AG09309 (cell line): ENCODE measurements around the gene NPM3.

ENCODE experiments used
- DNase-seq: peaks from one replicate; pipeline ENCODE4 v3.0.0-alpha.2; 2010; ENCODE audit warnings: low read depth
- H3K4me3 ChIP-seq: 2 replicates; pipeline ENCODE4 v1.5.1; 2011; ENCODE audit warnings: mild to moderate bottlenecking, low read depth, low read length, moderate library complexity; ENCODE audit not compliant: control insufficient read depth
- TF ChIP-seq, protein P1 (sequence below): IDR thresholded peaks from 2 replicates; pipeline ENCODE4 v1.5.1; 2011; ENCODE audit warnings: mild to moderate bottlenecking, low read depth, low read length, inconsistent platforms; ENCODE audit not compliant: insufficient read depth, control insufficient read depth; ENCODE audit errors: missing control alignments

The NPM3 gene

DNA sequence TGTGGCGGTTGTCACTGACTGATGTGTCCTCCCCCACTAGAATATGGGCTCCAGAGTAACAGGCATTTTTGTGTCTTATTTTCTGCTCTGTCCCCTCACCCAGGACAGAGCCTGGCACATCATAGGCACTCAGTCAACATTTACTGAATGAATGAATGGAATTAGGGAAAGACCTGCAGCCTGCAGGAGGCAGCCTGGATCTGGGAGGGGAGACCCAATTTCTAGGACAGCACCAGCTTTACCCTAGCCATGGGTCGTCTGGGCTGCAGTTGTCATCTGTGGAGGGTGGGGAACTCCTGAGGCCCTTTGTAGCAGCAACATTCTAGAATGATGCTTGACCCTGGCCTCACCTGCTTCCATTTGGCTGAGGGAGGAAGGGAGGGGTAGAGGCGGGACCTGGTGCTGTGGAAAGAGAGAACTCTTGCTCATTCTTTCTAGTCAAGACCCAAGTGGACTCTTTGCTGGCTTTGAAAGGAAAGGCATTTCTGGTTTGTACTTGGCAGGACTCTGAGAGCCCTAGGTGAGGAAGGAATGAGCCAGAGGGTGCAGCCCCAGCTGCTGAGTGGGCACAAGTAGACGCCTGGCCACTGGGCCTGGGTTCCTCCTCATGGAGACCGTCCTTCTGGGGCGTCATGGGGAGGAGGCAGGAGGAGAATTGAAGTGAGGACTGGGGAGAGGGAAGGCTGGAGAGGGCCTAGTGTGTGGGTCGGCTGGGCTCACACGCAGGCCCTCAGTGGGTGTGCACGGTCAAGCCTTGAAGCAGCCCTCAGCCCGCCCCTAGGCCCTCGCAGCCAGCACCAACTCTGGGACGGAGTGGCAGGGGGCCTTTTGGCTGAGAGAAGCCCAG lies 16.3 kb downstream of the NPM3 start:
- DNase-seq = no peak
- TF ChIP-seq, protein P1, sequence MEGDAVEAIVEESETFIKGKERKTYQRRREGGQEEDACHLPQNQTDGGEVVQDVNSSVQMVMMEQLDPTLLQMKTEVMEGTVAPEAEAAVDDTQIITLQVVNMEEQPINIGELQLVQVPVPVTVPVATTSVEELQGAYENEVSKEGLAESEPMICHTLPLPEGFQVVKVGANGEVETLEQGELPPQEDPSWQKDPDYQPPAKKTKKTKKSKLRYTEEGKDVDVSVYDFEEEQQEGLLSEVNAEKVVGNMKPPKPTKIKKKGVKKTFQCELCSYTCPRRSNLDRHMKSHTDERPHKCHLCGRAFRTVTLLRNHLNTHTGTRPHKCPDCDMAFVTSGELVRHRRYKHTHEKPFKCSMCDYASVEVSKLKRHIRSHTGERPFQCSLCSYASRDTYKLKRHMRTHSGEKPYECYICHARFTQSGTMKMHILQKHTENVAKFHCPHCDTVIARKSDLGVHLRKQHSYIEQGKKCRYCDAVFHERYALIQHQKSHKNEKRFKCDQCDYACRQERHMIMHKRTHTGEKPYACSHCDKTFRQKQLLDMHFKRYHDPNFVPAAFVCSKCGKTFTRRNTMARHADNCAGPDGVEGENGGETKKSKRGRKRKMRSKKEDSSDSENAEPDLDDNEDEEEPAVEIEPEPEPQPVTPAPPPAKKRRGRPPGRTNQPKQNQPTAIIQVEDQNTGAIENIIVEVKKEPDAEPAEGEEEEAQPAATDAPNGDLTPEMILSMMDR = no peak

DNA sequence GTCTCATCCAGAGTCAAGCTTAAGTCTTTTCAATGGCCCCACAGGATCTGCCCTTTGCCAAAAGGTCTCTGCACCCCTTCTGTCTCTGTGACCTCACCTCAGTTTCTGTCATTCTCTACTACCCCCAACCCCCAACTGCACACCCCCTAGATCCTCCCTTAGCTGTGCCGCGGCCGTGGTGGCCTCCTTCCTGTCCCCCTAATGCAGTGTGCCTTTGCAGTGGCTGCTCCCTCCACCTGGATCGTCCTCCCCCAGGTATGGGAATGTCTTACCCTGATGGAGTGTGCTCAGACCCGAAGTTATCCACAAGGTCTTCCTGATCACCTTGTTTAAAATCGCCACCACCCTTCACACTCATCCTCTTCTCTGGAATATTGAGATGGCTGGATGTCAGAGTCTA lies 16.9 kb downstream of the NPM3 start:
- DNase-seq = no peak
- H3K4me3 ChIP-seq = no peak overlapping the region
- TF ChIP-seq, protein P1 = no peak

More for the DNA sequence above, 16.3 kb downstream of the NPM3 start:
- H3K4me3 ChIP-seq = no peak overlapping the region

DNA sequence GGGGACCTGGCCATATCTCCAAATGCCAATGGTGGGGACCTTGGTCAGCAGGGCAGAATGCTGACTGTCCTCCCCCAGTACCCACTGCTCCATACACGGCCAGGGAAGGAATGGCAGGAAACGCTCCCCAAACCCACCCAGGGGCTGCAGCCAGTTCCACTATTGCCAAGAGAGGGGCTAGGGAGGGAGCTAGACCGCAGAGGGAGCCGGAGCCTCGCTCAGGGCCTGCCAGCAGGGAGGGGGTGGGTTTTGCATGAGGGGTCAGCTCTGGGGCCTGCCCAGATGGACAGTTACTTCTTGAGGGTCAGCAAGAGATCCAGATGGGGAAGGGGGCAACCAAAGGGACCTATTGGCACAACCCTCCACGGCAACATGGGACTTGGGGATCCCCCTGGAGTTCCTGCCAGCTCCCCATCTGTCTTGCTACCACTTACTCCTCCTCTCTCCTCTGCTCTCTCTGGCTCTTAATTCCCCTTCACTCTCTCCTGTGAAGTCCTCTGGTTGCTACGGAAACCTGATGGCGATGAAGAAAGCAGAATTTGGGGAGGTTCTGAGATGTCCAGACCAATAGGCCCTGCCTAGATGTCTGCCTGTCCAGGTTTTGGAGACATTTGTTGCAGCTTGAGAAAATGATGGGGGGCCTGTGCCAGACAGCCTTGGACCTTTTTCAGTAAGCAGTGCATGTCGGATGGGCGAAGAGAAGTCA lies 20.0 kb downstream of the NPM3 start:
- TF ChIP-seq, protein P1 = no peak
- no peak for DNase-seq
- H3K4me3 ChIP-seq = no peak overlapping the region

DNA sequence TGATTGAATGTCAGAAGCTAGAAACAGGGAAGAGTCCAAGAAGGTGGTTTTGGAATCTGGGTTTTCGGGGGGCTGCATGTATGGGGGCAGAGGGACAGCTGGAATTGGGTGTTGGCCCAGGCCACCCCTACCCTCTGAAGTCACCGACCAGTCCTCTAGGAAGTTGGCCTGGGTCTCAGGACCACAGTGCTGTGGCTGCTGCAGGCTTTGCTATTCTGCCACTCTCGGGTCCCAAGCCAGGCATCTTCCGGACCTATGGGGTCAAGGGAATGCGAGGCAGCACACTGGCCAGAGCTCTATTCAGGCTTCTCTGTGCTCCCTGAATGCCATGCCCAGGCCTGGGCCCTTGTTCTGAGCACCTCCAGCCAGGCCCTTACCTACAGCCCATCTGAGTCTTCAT lies 20.5 kb downstream of the NPM3 start:
- DNase-seq = no peak
- TF ChIP-seq, protein P1 = no peak
- H3K4me3 ChIP-seq = no peak overlapping the region

DNA sequence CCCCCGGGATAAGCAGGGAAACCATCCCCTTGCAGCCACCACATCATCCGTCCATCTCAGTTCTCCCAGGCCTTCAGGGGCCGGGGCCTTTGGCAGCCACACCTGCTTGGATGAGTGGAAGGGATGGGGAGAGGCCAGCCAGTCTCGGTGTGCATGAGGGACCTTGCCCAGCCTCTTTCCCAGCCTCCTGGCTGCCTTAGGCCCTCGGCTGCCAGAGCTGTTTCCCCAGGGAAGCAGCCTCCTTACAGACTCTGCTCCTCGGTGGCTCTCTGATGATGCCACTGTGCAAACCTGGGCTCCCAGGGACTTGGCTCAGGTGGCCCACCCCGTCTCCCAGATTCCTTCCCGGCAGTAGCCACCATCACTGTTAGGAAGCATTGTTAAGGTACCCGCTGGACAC lies 22.0 kb downstream of the NPM3 start:
- no peak for DNase-seq
- no peak overlapping the region for H3K4me3 ChIP-seq
- TF ChIP-seq, protein P1 = no peak

DNA sequence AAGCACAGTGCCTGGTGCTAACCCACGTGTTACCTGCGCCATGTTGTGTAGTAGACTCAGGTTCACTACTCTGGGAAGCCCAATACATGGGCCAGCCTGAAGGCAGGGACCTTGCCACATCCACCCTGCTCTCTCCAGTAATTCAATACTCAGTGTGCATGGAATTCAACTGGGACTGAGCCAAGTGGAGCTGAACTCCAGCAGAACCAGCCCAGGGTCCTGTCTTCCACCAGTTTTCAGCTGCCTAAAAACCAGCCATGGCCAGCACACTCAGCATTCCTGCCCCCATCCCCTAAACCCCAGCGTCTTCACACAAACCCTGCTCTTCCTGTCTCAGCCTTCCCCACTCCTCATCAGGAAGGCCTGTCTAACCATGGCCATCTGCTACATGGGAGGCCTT lies 22.7 kb downstream of the NPM3 start:
- no peak overlapping the region for H3K4me3 ChIP-seq
- DNase-seq = no peak
- TF ChIP-seq, protein P1 = no peak
